ENCODE results near the gene ZBTB44.

The ZBTB44 gene

GRCh38 chr11:130213143-130213978 lies 101.4 kb downstream of the ZBTB44 start:
- peak; percentile 35 for DNase-seq (ENCODE audit: low read depth)

GRCh38 chr11:130212431-130212961 lies 102.2 kb downstream of the ZBTB44 start:
- DNase-seq (ENCODE audit: low read depth), result no peak

- DNase-seq (ENCODE audit: low read depth), result no peak
Measured at GRCh38 chr11:130211781-130212401, 102.8 kb downstream of the ZBTB44 start.

- no peak for DNase-seq (ENCODE audit: low read depth)
Measured at GRCh38 chr11:130211144-130211543, 103.6 kb downstream of the ZBTB44 start.

GRCh38 chr11:130209954-130210854 lies 104.5 kb downstream of the ZBTB44 start:
- no peak for DNase-seq (ENCODE audit: low read depth)

- DNase-seq (ENCODE audit: low read depth), result no peak
Measured at GRCh38 chr11:130209128-130209932, 105.4 kb downstream of the ZBTB44 start.

GRCh38 chr11:130208241-130209127 lies 106.2 kb downstream of the ZBTB44 start:
- DNase-seq (ENCODE audit: low read depth), result no peak

GRCh38 chr11:130206141-130206540 lies 108.6 kb downstream of the ZBTB44 start:
- no peak for DNase-seq (ENCODE audit: low read depth)

- DNase-seq (ENCODE audit: low read depth), result no peak
Measured at GRCh38 chr11:130204703-130205095, 110.0 kb downstream of the ZBTB44 start.

- no peak for DNase-seq (ENCODE audit: low read depth)
Measured at GRCh38 chr11:130203766-130204702, 110.7 kb downstream of the ZBTB44 start.

GRCh38 chr11:130202818-130203689 lies 111.7 kb downstream of the ZBTB44 start:
- DNase-seq (ENCODE audit: low read depth), result no peak

GRCh38 chr11:130202009-130202817 lies 112.5 kb downstream of the ZBTB44 start:
- no peak for DNase-seq (ENCODE audit: low read depth)

- DNase-seq (ENCODE audit: low read depth), result no peak
Measured at GRCh38 chr11:130201026-130201425, 113.7 kb downstream of the ZBTB44 start.

- no peak for DNase-seq (ENCODE audit: low read depth)
Measured at GRCh38 chr11:130199792-130200191, 114.9 kb downstream of the ZBTB44 start.

GRCh38 chr11:130198964-130199363 lies 115.8 kb downstream of the ZBTB44 start:
- DNase-seq (ENCODE audit: low read depth), result no peak

GRCh38 chr11:130198292-130198691 lies 116.4 kb downstream of the ZBTB44 start:
- no peak for DNase-seq (ENCODE audit: low read depth)

- DNase-seq (ENCODE audit: low read depth), result no peak
Measured at GRCh38 chr11:130197386-130198035, 117.2 kb downstream of the ZBTB44 start.

All from CMK (cell line).